CD14-positive monocyte (primary cell): ENCODE data around the gene TRIM51. TPM values are rescaled to one million over a fixed set of nuclear protein-coding genes. Genes with fewer than 3 reads are reported as not detected.

Source experiments
- DNase-seq, 3 donors: peaks; one replicate each; pipeline ENCODE4 v3.0.0-alpha.2; 2011 to 2022
- H2AFZ ChIP-seq: 2 replicates; pipeline ENCODE4 v1.6.0; 2012; ENCODE audit warnings: mild to moderate bottlenecking, low read depth, low read length, inconsistent platforms; ENCODE audit not compliant: insufficient read depth, poor library complexity, severe bottlenecking
- H3K27ac ChIP-seq, 2 donors: 1 replicate in 1 of 2; 2 replicates in 1 of 2; pipeline ENCODE4 v1.5.1; 2012 to 2013; ENCODE audit warnings: low read length in 2 of 2, control low read depth in 1 of 2, inconsistent platforms in 1 of 2, low read depth in 1 of 2, mild to moderate bottlenecking in 1 of 2
- H3K27me3 ChIP-seq, 2 donors: one replicate each; pipeline versions ENCODE4 v1.6.0 to v1.6.1; 2011 to 2013; ENCODE audit warnings: low read length in 2 of 2; ENCODE audit not compliant: control insufficient read depth in 2 of 2, insufficient read depth in 2 of 2
- H3K36me3 ChIP-seq, 2 donors: replicated peaks in 1 of 2; 1 replicate in 1 of 2; 2 replicates in 1 of 2; pipeline versions ENCODE4 v1.5.1 to v1.6.1; 2012 to 2013; ENCODE audit warnings: low read length in 2 of 2, control low read depth in 1 of 2, inconsistent platforms in 1 of 2, mild to moderate bottlenecking in 1 of 2; ENCODE audit not compliant: insufficient read depth in 2 of 2, control insufficient read depth in 1 of 2
- H3K4me1 ChIP-seq, 2 donors: 1 replicate in 1 of 2; 2 replicates in 1 of 2; pipeline versions ENCODE4 v1.5.1 to v1.6.1; 2012 to 2013; ENCODE audit warnings: low read length in 2 of 2, control low read depth in 1 of 2, inconsistent platforms in 1 of 2, mild to moderate bottlenecking in 1 of 2, moderate library complexity in 1 of 2; ENCODE audit not compliant: insufficient read depth in 2 of 2, control insufficient read depth in 1 of 2
- H3K4me2 ChIP-seq: replicated peaks from 2 replicates; pipeline ENCODE3; 2012; ENCODE audit warnings: low read length, moderate library complexity, mild to moderate bottlenecking; ENCODE audit not compliant: poor library complexity, severe bottlenecking; ENCODE audit errors: extremely low read depth
- H3K4me3 ChIP-seq, 3 experiments: fragments of 200-600 bp in 1 of 3; sonication (generic) in 1 of 3; replicated peaks in 1 of 3; 1 replicate in 2 of 3; 2 replicates in 1 of 3; pipeline ENCODE4 v1.5.1; 2011 to 2013; ENCODE audit warnings: low read length in 3 of 3, mild to moderate bottlenecking in 3 of 3, control low read depth in 2 of 3, low read depth in 2 of 3, inconsistent platforms in 1 of 3, moderate library complexity in 1 of 3
- H3K79me2 ChIP-seq: 2 replicates; pipeline ENCODE4 v1.6.0; 2012; ENCODE audit warnings: mild to moderate bottlenecking, control low read depth, inconsistent platforms, low read length, moderate library complexity; ENCODE audit not compliant: insufficient read depth
- H3K9ac ChIP-seq: 2 replicates; pipeline ENCODE4 v1.6.0; 2017; ENCODE audit warnings: low read length, mild to moderate bottlenecking; ENCODE audit not compliant: insufficient read depth, poor library complexity, severe bottlenecking
- H3K9me3 ChIP-seq, 2 donors: replicated peaks in 1 of 2; 1 replicate in 1 of 2; 2 replicates in 1 of 2; pipeline versions ENCODE4 v1.5.1 to v1.6.1; 2012 to 2013; ENCODE audit warnings: low read length in 2 of 2, control low read depth in 1 of 2; ENCODE audit not compliant: control insufficient read depth in 1 of 2, insufficient read depth in 1 of 2
- H4K20me1 ChIP-seq: 2 replicates; pipeline ENCODE4 v1.6.0; 2012; ENCODE audit warnings: mild to moderate bottlenecking, low read length, control low read depth, moderate library complexity; ENCODE audit not compliant: insufficient read depth
- H3K27ac Mint-ChIP-seq, 7 donors: one replicate each; pipeline ENCODE4 v1.8.0; 2020; ENCODE audit warnings: mild to moderate bottlenecking in 7 of 7, mixed read lengths in 7 of 7, moderate library complexity in 6 of 7, inconsistent platforms in 2 of 7
- H3K27me3 Mint-ChIP-seq, 3 donors: one replicate each; pipeline ENCODE4 v1.8.0; 2021 to 2022; ENCODE audit warnings: low read depth in 3 of 3, mild to moderate bottlenecking in 3 of 3, mixed read lengths in 3 of 3, moderate library complexity in 3 of 3, inconsistent platforms in 1 of 3
- H3K36me3 Mint-ChIP-seq, 2 donors: one replicate each; pipeline ENCODE4 v1.8.0; 2020; ENCODE audit warnings: mixed read lengths in 2 of 2, inconsistent platforms in 1 of 2, mild to moderate bottlenecking in 1 of 2
- H3K4me1 Mint-ChIP-seq: one replicate; pipeline ENCODE4 v1.8.0; 2020; ENCODE audit warnings: mild to moderate bottlenecking, mixed read lengths
- H3K4me3 Mint-ChIP-seq, 2 donors: one replicate each; pipeline ENCODE4 v1.8.0; 2020; ENCODE audit warnings: mild to moderate bottlenecking in 2 of 2, mixed read lengths in 2 of 2, moderate library complexity in 1 of 2
- H3K9me3 Mint-ChIP-seq, 7 donors: one replicate each; pipeline ENCODE4 v1.8.0; 2020 to 2022; ENCODE audit warnings: mixed read lengths in 7 of 7, mild to moderate bottlenecking in 6 of 7, moderate library complexity in 6 of 7, inconsistent platforms in 2 of 7
- WGBS: methylation state at CpG from one replicate; pipeline ENCODE4 v1.1.5; 2013; ENCODE audit warnings: missing lambda C conversion rate; ENCODE audit not compliant: insufficient coverage; 5-methylcytosine and 5-hydroxymethylcytosine counted together
- intact Hi-C, 2 donors: fragments of 100-400 bp; cut with micrococcal nuclease; formaldehyde crosslinking; loops; one replicate each; pipeline versions ENCODE4 v1.15.0 to v1.15.1; 2023
- polyA plus RNA-seq, 3 donors: library from polyadenylated mRNA; depleted of rRNA in 1 of 3; unstranded in 2 of 3; stranded (reverse) in 1 of 3; fragments of 300-500 nt in 2 of 3; fragments of >200 nt in 1 of 3; fragmentation: Illumina TruSeq in 2 of 3; gene quantifications; 1 replicate in 2 of 3; 2 replicates in 1 of 3; pipeline ENCODE4 v1.2.3, GENCODE V29; 2012 to 2021
- small RNA-seq: library from RNA; depleted of rRNA; stranded (forward); fragments of <200 nt; gene quantifications from one replicate; pipeline ENCODE3, GENCODE V24; 2012; ENCODE audit warnings: low read depth; ENCODE audit not compliant: insufficient read length
- TF ChIP-seq, protein P1 (sequence below): fragments of 200-600 bp; IDR thresholded peaks from one replicate; pipeline ENCODE4 v1.8.0; 2022; ENCODE audit warnings: antibody characterized with exemption, mild to moderate bottlenecking

TRIM51 gene
- polyA plus RNA-seq, 3 donors, result not detected

DNA sequence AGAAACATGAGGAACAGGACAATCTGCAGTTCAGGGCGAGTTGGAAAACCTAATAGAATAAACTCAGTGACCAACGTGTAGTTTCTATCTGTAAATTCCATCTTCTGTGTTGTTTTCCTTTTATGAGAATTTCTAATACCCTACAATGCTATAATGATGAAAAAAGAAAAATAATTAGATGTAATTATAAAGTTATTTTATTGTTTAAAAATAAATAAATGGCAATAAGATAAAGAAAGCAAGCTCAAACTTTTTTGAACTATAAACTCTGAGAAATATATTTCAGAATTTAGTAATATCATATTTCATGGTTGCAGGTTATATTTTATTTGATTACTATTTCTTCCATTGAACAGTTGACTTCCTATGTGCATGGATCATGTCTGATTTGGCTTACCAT, 53.2 kb downstream of the TRIM51 start, which contains the start of gene OR5I1:
Gene OR5I1, minus strand, starts transcription at position 101 of the 400 bp plus-strand sequence. Its CDS starts 0 bp downstream, at position 101.
- intact Hi-C loops, result no loop called here
- no peak within 1 kb of the TSS for H3K4me2 ChIP-seq
- no peak within 1 kb of the TSS for H3K9ac ChIP-seq
- Mint-ChIP-seq H3K4me1 (no peaks in the 10 kb centered on the region), H3K9me3 (no peaks in the 10 kb centered on the region), H3K27me3 (peaks cover 0 to 2% (median 0%) of the 10 kb centered on the region in 3 donors), H3K4me3 (no peak within 1 kb of the TSS), H3K36me3 (no peaks in the 10 kb centered on the region), H3K27ac (no peak within 1 kb of the TSS)
- no peaks in the 10 kb centered on the region for H3K36me3 ChIP-seq
- H3K27ac ChIP-seq, result no peak within 1 kb of the TSS
- no peaks in the 10 kb centered on the region for H3K27me3 ChIP-seq
- DNase-seq, result no peak
- no peak within 1 kb of the TSS for H3K4me3 ChIP-seq
- no peaks in the 10 kb centered on the region for H3K4me1 ChIP-seq
- WGBS, result no CpG with 5 or more reads among the region's 2 CpGs
- TF ChIP-seq, protein P1, sequence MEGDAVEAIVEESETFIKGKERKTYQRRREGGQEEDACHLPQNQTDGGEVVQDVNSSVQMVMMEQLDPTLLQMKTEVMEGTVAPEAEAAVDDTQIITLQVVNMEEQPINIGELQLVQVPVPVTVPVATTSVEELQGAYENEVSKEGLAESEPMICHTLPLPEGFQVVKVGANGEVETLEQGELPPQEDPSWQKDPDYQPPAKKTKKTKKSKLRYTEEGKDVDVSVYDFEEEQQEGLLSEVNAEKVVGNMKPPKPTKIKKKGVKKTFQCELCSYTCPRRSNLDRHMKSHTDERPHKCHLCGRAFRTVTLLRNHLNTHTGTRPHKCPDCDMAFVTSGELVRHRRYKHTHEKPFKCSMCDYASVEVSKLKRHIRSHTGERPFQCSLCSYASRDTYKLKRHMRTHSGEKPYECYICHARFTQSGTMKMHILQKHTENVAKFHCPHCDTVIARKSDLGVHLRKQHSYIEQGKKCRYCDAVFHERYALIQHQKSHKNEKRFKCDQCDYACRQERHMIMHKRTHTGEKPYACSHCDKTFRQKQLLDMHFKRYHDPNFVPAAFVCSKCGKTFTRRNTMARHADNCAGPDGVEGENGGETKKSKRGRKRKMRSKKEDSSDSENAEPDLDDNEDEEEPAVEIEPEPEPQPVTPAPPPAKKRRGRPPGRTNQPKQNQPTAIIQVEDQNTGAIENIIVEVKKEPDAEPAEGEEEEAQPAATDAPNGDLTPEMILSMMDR, result no peak
- no peaks in the 10 kb centered on the region for H3K9me3 ChIP-seq
- no peaks in the 10 kb centered on the region for H4K20me1 ChIP-seq
- H2AFZ ChIP-seq, result no peak within 1 kb of the TSS
- no peaks in the 10 kb centered on the region for H3K79me2 ChIP-seq

Small RNAs within 50 kb of the gene (small RNA-seq; reads per million reads assigned to genes)
- not detected for gene AC036111.3

Other genes with a start within 250 kb of the TRIM51 start
- not detected for gene OR4P4, start 248.2 kb upstream of the TRIM51 start, polyA plus RNA-seq
- not detected for gene OR4S2, start 235.0 kb upstream of the TRIM51 start, polyA plus RNA-seq
- gene OR4C6, start 221.1 kb upstream of the TRIM51 start, polyA plus RNA-seq, result not detected
- gene OR5D13, start 109.9 kb upstream of the TRIM51 start, polyA plus RNA-seq, result not detected
- not detected for gene OR5D14, start 87.7 kb upstream of the TRIM51 start, polyA plus RNA-seq
- not detected for gene OR5L1, start 71.9 kb upstream of the TRIM51 start, polyA plus RNA-seq
- gene OR5D18, start 63.7 kb upstream of the TRIM51 start, polyA plus RNA-seq, result not detected
- gene OR5L2, start 56.1 kb upstream of the TRIM51 start, polyA plus RNA-seq, result not detected
- not detected for gene OR5D16, start 44.5 kb upstream of the TRIM51 start, polyA plus RNA-seq
- gene OR5W2, start 31.3 kb downstream of the TRIM51 start, polyA plus RNA-seq, result not detected
- gene OR5I1, start 53.1 kb downstream of the TRIM51 start, polyA plus RNA-seq, result not detected
- not detected for gene OR10AG1, start 86.6 kb downstream of the TRIM51 start, polyA plus RNA-seq
- not detected for gene OR5F1, start 111.3 kb downstream of the TRIM51 start, polyA plus RNA-seq
- not detected for gene OR5AS1, start 144.4 kb downstream of the TRIM51 start, polyA plus RNA-seq
- not detected for gene OR8I2, start 210.0 kb downstream of the TRIM51 start, polyA plus RNA-seq
- not detected for gene OR8H2, start 220.4 kb downstream of the TRIM51 start, polyA plus RNA-seq
- gene OR8H3, start 239.1 kb downstream of the TRIM51 start, polyA plus RNA-seq, result not detected